DOHH2 (cell line): ENCODE measurements around the gene TEPSIN.

Source experiments
- H3F3A ChIP-seq: fragments of 200-600 bp; sonication (generic), shearing (Covaris generic); 2 replicates; pipeline ENCODE4 v1.6.0; 2016; ENCODE audit warnings: antibody characterized with exemption, mild to moderate bottlenecking; ENCODE audit not compliant: control insufficient read depth, insufficient read depth
- H3K27ac ChIP-seq: fragments of 200-600 bp; sonication (generic); 2 replicates; pipeline ENCODE4 v1.5.1; 2014; ENCODE audit warnings: low read depth, mild to moderate bottlenecking, low read length, moderate library complexity
- H3K27me3 ChIP-seq: fragments of 200-600 bp; sonication (generic); 2 replicates; pipeline ENCODE4 v1.6.1; 2014; ENCODE audit warnings: mild to moderate bottlenecking, low read length, mixed read lengths; ENCODE audit not compliant: control insufficient read depth
- H3K36me3 ChIP-seq: fragments of 200-600 bp; sonication (generic); 2 replicates; pipeline ENCODE4 v1.6.1; 2014; ENCODE audit warnings: mild to moderate bottlenecking, low read length, moderate library complexity, mixed read lengths; ENCODE audit not compliant: control insufficient read depth
- H3K4me1 ChIP-seq: fragments of 200-600 bp; sonication (generic); 2 replicates; pipeline ENCODE4 v1.6.1; 2014; ENCODE audit warnings: mild to moderate bottlenecking, low read length, mixed read lengths; ENCODE audit not compliant: control insufficient read depth
- H3K4me2 ChIP-seq: fragments of 200-600 bp; sonication (generic); 2 replicates; pipeline ENCODE4 v1.6.0; 2014; ENCODE audit warnings: mild to moderate bottlenecking, low read length, moderate library complexity
- H3K4me3 ChIP-seq: fragments of 200-600 bp; sonication (generic); 2 replicates; pipeline ENCODE4 v1.5.1; 2014; ENCODE audit warnings: mild to moderate bottlenecking, low read length, mixed read lengths
- H3K79me2 ChIP-seq: fragments of 200-600 bp; sonication (generic); 2 replicates; pipeline ENCODE4 v1.6.1; 2014; ENCODE audit warnings: mild to moderate bottlenecking, low read length, mixed read lengths; ENCODE audit not compliant: control insufficient read depth
- H3K9me2 ChIP-seq: fragments of 200-600 bp; sonication (generic); replicated peaks from 2 replicates; pipeline ENCODE4 v1.6.1; 2014; ENCODE audit warnings: mild to moderate bottlenecking, low read length, mixed read lengths; ENCODE audit not compliant: control insufficient read depth
- H3K9me3 ChIP-seq: fragments of 200-600 bp; sonication (generic); 2 replicates; pipeline ENCODE4 v1.6.1; 2014; ENCODE audit warnings: antibody characterized with exemption, low read length, mixed read lengths; ENCODE audit not compliant: control insufficient read depth, insufficient read depth
- H4K20me1 ChIP-seq: fragments of 200-600 bp; sonication (generic); 2 replicates; pipeline ENCODE4 v1.6.0; 2014; ENCODE audit warnings: low read depth, mild to moderate bottlenecking, antibody characterized with exemption, low read length, moderate library complexity; ENCODE audit not compliant: control insufficient read depth, insufficient read depth
- EZH2phosphoT487 ChIP-seq: fragments of 200-600 bp; sonication (generic); IDR thresholded peaks from 2 replicates; pipeline ENCODE4 v1.6.1; 2017; ENCODE audit warnings: borderline replicate concordance, mild to moderate bottlenecking, antibody characterized with exemption, low read length, moderate library complexity, mixed read lengths
- TF ChIP-seq, protein P1 (sequence below): fragments of 200-600 bp; sonication (generic); IDR thresholded peaks from one replicate; pipeline ENCODE4 v1.5.1; 2014; ENCODE audit warnings: antibody characterized with exemption, mild to moderate bottlenecking, low read depth, low read length; ENCODE audit not compliant: poor library complexity, severe bottlenecking

The TEPSIN gene

GRCh38 chr17:81259058-81259605 is 20.3 kb upstream of the TEPSIN start:
- Histone ChIP-seq H3K4me2 (no peak overlapping the region), H3K27ac (no peak overlapping the region), H3K79me2 (no peaks in the 10 kb centered on the region), H3K4me3 (no peak overlapping the region), H3K4me1 (peaks cover 12% of the 10 kb centered on the region), H3K36me3 (peaks cover 24% of the 10 kb centered on the region; the same call in 1 of the 2 replicates), H4K20me1 (no peaks in the 10 kb centered on the region), H3K9me2 (no peaks in the 10 kb centered on the region), H3K27me3 (no peaks in the 10 kb centered on the region), H3F3A (no peaks in the 10 kb centered on the region), H3K9me3 (no peaks in the 10 kb centered on the region)
- no peak for TF ChIP-seq EZH2phosphoT487
- TF ChIP-seq, protein P1, sequence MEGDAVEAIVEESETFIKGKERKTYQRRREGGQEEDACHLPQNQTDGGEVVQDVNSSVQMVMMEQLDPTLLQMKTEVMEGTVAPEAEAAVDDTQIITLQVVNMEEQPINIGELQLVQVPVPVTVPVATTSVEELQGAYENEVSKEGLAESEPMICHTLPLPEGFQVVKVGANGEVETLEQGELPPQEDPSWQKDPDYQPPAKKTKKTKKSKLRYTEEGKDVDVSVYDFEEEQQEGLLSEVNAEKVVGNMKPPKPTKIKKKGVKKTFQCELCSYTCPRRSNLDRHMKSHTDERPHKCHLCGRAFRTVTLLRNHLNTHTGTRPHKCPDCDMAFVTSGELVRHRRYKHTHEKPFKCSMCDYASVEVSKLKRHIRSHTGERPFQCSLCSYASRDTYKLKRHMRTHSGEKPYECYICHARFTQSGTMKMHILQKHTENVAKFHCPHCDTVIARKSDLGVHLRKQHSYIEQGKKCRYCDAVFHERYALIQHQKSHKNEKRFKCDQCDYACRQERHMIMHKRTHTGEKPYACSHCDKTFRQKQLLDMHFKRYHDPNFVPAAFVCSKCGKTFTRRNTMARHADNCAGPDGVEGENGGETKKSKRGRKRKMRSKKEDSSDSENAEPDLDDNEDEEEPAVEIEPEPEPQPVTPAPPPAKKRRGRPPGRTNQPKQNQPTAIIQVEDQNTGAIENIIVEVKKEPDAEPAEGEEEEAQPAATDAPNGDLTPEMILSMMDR: no peak

- no peak for TF ChIP-seq EZH2phosphoT487
- TF ChIP-seq, protein P1: no peak
- no peaks in the 10 kb centered on the region for H3F3A ChIP-seq
- H3K27ac ChIP-seq: no peak overlapping the region
- H3K4me2 ChIP-seq: no peak overlapping the region
- H3K4me1 ChIP-seq: peaks cover 12% of the 10 kb centered on the region
- no peaks in the 10 kb centered on the region for H3K9me3 ChIP-seq
- H3K36me3 ChIP-seq: peaks cover 20% of the 10 kb centered on the region; the same call in 1 of the 2 replicates
- no peaks in the 10 kb centered on the region for H3K27me3 ChIP-seq
- 0 out of 2 replicates have a peak, but pooled peaks cover 4% of the 10 kb centered on the region for H4K20me1 ChIP-seq
- H3K9me2 ChIP-seq: no peaks in the 10 kb centered on the region
- no peak overlapping the region for H3K4me3 ChIP-seq
- no peaks in the 10 kb centered on the region for H3K79me2 ChIP-seq
Measured at GRCh38 chr17:81258292-81258691, 19.4 kb upstream of the TEPSIN start.

GRCh38 chr17:81257533-81257932 is 18.7 kb upstream of the TEPSIN start:
- Histone ChIP-seq H3K79me2 (peaks cover 3% of the 10 kb centered on the region; the same call in 1 of the 2 replicates), H3F3A (no peaks in the 10 kb centered on the region), H3K4me2 (no peak overlapping the region), H3K36me3 (peaks cover 26% of the 10 kb centered on the region), H3K4me3 (no peak overlapping the region), H3K9me3 (no peaks in the 10 kb centered on the region), H3K9me2 (no peaks in the 10 kb centered on the region), H3K27me3 (no peaks in the 10 kb centered on the region), H3K4me1 (peaks cover 20% of the 10 kb centered on the region), H3K27ac (no peak overlapping the region), H4K20me1 (0 out of 2 replicates have a peak, but pooled peaks cover 4% of the 10 kb centered on the region)
- TF ChIP-seq, protein P1: no peak
- TF ChIP-seq EZH2phosphoT487: no peak
